ENCODE measurements around the gene METTL24. TPM values are rescaled to one million over a fixed set of nuclear protein-coding genes. Genes with fewer than 3 reads are reported as not detected.
"Not testable (repeated sequence)": the region's sequence is repeated elsewhere in the genome, so short reads cannot be mapped to it uniquely, and the experiment has no call there.

METTL24 gene
- total RNA-seq, 1 donor from 2014 or later = not detected

GRCh38 chr6:110255211-110255750 lies 102.9 kb downstream of the METTL24 start:
- peak; percentile 53 for DNase-seq

DNA sequence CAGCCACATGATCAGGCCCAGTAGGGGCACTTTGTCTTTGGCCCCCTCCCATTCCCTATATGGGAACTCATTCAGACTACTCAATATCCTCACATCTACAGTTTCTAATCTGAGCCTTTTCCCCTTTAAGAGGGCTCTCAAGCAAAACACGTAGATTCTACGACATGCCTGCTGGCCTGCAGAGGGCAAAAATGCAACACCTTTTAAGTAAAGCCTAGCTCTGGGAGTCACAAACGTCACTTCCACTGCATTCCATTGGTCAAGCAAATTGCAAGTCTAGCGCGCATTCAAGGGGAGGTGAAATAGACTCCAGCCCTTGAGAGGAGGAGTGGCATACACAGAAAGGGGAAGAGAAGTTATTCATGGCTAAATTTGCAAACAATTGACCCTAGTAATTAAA lies 107.3 kb downstream of the METTL24 start:
- no peak for DNase-seq

DNA sequence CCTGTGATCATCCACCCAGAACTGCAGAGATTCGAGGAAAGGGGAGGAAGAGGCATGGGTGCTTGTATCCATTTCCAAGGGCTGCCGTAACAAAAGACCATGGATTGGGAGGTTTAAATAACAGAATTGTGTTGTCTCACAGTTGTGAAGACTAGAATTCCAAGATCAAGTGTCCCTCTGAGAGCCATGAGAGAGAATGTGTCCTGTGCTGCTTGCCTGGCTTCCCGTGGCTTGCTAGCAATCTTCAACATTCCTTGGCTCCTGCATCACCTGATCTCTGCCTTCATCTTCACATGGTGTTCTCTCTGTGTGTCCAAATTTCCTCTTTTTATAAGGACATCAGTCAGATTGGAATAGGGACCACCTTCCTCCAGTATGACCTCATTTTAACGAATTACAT lies 108.1 kb downstream of the METTL24 start:
- no peak for DNase-seq

DNA sequence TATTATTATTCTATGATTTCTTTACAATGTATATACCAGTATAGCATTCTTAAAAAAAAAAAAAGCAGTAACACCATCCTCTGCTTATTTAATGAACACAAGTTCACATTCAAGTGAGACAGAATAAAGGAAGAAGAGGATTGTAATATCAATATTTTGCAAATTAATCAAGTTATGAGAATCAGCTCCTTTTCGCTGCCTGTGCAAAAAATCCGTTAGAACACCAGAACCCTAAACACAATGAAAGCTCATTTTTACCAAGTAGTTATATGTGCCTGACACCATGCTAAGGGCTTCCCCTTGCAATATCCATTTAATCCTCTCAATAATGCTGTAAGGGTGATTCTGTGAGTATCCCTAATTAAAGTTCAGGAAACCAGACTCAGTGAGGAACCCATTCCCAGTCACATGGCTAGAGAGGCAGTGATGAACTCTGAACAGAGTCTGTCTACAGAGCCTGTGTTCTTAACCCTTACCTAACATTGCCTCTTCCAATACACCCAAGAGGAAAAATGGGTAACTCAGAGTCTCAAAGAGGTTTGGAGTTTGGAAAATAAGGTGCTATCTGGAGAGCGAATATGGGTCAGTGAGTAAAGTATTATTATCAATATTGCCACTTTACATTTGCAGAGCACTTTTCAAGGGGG lies 111.1 kb downstream of the METTL24 start:
- no peak for DNase-seq

DNA sequence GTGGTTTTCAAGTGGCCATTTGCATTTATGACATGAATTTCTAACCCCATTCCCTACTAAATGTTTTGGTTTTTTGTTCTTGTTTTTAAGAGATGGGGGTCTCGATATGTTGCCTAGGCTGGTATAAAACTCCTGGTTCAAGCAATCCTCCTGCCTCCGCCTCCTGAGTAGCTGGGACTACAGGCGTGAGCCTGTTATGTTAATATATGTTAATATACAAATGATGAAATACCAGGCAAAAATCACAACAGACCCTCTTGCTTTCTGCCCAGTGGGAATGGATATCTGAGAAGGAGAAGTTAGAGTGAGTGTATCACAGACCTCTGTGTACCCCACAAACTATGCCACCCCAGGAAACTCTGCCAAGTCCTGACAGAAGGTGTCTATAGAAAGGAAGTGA lies 111.8 kb downstream of the METTL24 start:
- DNase-seq = no peak

GRCh38 chr6:110244621-110245020 lies 113.5 kb downstream of the METTL24 start:
- not testable (repeated sequence) for DNase-seq

DNA sequence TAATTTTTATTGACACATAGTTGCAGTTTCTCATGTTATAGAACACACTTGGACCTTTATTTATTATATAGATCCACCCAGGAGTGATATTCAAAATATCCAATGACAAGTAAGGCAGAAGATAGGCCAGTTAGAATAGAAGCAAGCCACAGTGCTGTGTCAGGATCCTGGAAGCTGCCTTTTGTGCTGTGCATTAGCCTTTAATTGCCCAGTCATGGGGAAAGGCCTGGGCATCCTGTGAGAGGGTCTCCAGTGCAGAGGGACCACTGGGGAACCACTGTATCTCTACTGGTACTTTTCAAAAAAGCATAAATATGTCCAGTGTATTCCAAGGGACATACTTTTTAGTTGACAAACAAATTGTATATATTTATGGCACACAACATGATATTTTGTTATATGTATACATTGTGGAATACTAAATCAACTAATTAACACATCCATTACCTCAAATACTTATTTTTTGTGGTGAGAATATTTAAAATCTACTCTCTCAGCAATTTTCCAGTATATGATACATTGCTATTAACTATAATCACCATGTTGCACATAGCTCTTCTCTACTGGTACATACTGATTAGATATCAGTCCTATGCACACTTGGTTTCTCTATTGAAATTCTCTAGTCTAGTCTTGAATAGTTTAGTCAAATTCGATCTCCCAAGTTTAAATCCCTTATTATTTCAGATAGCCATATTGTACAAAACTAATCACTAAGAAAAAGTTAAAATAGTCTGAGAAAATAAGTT lies 118.4 kb downstream of the METTL24 start:
- no peak for DNase-seq

GRCh38 chr6:110236007-110236406 lies 122.1 kb downstream of the METTL24 start:
- DNase-seq = not testable (repeated sequence)

DNA sequence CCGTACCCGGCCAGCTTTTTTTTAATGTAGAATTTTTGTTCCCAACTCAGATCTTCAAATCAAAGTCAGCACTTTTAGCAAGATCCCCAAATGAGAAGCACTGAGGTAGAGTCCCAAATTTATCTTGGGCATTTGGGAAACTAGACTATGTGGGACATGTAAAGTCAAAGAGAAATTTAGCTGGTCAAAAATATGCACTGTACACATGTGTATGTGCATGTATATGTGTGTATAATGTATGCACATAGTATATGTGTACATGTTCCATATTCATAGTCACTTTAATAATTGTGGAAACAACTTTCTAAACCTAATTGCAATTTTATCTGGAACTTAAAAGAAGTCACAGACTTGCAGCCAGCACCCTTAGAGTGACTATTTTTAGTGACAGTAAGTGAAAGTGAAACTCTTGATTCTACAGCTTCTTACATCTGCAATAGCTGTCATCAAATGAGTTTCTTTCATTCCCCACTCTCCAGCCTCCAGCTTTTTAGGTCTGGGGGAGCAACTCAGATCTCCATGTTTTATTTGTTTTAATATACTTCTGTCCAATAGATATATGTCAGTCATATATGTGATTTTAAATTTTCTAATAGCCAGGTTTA lies 124.3 kb downstream of the METTL24 start:
- no peak for DNase-seq

GRCh38 chr6:110232450-110232849 lies 125.7 kb downstream of the METTL24 start:
- no peak for DNase-seq

- DNase-seq = no peak
Measured at GRCh38 chr6:110226261-110226660, 131.9 kb downstream of the METTL24 start.

- DNase-seq = no peak
Measured at GRCh38 chr6:110221738-110222137, 136.4 kb downstream of the METTL24 start.

GRCh38 chr6:110217266-110217665 lies 140.9 kb downstream of the METTL24 start:
- DNase-seq = no peak

GRCh38 chr6:110216140-110216539 lies 142.0 kb downstream of the METTL24 start:
- no peak for DNase-seq

DNA sequence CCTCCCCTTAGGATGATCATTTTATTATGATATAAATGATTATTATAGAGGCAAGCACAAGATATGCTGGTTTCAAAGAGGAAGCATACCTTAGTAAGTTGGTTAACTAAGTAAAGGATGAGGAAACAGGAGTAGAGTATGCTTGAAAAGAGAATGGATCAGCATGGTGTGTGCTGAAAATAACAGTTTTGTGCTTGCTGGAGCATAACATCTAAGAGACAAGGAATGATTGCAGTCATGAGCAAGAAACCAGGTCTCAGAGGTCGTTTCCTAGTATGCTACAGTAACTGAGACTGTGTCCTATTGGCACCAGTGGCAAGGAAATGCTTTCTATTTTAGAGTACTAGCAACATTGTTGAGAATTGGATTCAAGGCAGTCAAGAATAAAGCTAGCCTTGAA lies 143.8 kb downstream of the METTL24 start:
- peak; percentile 54 for DNase-seq

- DNase-seq = no peak
Measured at GRCh38 chr6:110211753-110212152, 146.4 kb downstream of the METTL24 start.

GRCh38 chr6:110207652-110208051 lies 150.5 kb downstream of the METTL24 start:
- DNase-seq = no peak

- no peak for DNase-seq
Measured at GRCh38 chr6:110201151-110201884, 156.8 kb downstream of the METTL24 start.

DNA sequence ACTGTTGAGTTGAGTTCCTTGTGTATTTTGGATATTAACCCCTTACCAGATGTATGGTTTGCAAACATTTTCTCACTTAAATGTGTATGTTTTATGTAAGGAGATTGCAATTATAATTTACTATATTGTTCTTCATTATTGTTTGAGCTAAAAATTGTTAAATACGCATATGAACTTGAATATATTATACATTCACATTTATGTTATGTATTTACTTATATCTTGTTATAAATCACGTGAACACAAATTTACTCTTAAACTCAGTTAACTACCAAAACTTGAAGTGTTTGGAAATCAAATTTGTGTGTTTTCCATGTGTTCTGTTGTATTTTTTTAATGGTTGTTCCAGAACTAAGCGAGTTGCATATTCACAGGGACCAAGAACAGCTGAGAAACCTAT lies 159.6 kb downstream of the METTL24 start:
- no peak for DNase-seq

GRCh38 chr6:110196874-110197273 lies 161.3 kb downstream of the METTL24 start:
- no peak for DNase-seq

GRCh38 chr6:110195639-110196038 lies 162.5 kb downstream of the METTL24 start:
- no peak for DNase-seq
